ENCODE measurements around the gene JCHAIN. TPM values are rescaled to one million over a fixed set of nuclear protein-coding genes. Genes with fewer than 3 reads are reported as not detected.
"Not testable (repeated sequence)": the region's sequence is repeated elsewhere in the genome, so short reads cannot be mapped to it uniquely, and the experiment has no call there.

JCHAIN gene
- total RNA-seq, 2 donors from 2014 or later, result not detected

GRCh38 chr4:70704215-70704930 is 38.1 kb upstream of the JCHAIN start:
- H3K27me3 ChIP-seq (ENCODE audit: control insufficient read depth, insufficient read depth, low read length, poor library complexity, severe bottlenecking), result no peaks in the 10 kb centered on the region
- peaks cover 17% of the 10 kb centered on the region for H3K4me1 Mint-ChIP-seq
- peak; percentile 64 for TF ChIP-seq CTCF (conservative IDR thresholded peaks at IDR 0.05)
- H3K4me3 Mint-ChIP-seq, result peak overlapping the region; percentile 76
- no peaks in the 10 kb centered on the region for H3K4me1 ChIP-seq (ENCODE audit: control insufficient read depth, insufficient read depth, low read length)
- no peaks in the 10 kb centered on the region for H3K27me3 Mint-ChIP-seq (ENCODE audit: insufficient read depth)
- WGBS, 2 experiments (ENCODE audit: insufficient coverage in 1 of 2, insufficient read length in 1 of 2), result 1 to 9% methylated on average over 12 to 58 of the region's 58 CpGs
- H3K27ac Mint-ChIP-seq, result peak overlapping the region; percentile 96
- H3K9ac ChIP-seq (ENCODE audit: extremely low read depth, low read length, poor library complexity, severe bottlenecking), result peak overlapping the region; percentile 83
- no peaks in the 10 kb centered on the region for H3K9me3 ChIP-seq (ENCODE audit: control insufficient read depth, low read length)
- no peaks in the 10 kb centered on the region for H3K9me3 Mint-ChIP-seq
- DNase-seq, result peak; percentile 95
- H3K36me3 Mint-ChIP-seq (ENCODE audit: low read depth), result no peaks in the 10 kb centered on the region
- peak overlapping the region; percentile 79 for H3K27ac ChIP-seq (ENCODE audit: low read depth, low read length)
- no peaks in the 10 kb centered on the region for H3K36me3 ChIP-seq (ENCODE audit: control insufficient read depth, insufficient read depth, low read length)
- peak overlapping the region; percentile 85 for H3K4me3 ChIP-seq (ENCODE audit: low read length)

GRCh38 chr4:70703619-70704214 is 37.4 kb upstream of the JCHAIN start:
- no peaks in the 10 kb centered on the region for H3K27me3 Mint-ChIP-seq (ENCODE audit: insufficient read depth)
- no peaks in the 10 kb centered on the region for H3K9me3 Mint-ChIP-seq
- Histone ChIP-seq H3K4me3 (ENCODE audit: low read length) (peak overlapping the region; percentile 85), H3K9me3 (ENCODE audit: control insufficient read depth, low read length) (no peaks in the 10 kb centered on the region), H3K36me3 (ENCODE audit: control insufficient read depth, insufficient read depth, low read length) (no peaks in the 10 kb centered on the region), H3K4me1 (ENCODE audit: control insufficient read depth, insufficient read depth, low read length) (no peaks in the 10 kb centered on the region), H3K9ac (ENCODE audit: extremely low read depth, low read length, poor library complexity, severe bottlenecking) (peak overlapping the region; percentile 83), H3K27me3 (ENCODE audit: control insufficient read depth, insufficient read depth, low read length, poor library complexity, severe bottlenecking) (no peaks in the 10 kb centered on the region), H3K27ac (ENCODE audit: low read depth, low read length) (peak overlapping the region; percentile 79)
- 7 to 20% methylated on average over 10 of the region's 11 CpGs for WGBS, 2 experiments (ENCODE audit: insufficient coverage in 1 of 2, insufficient read length in 1 of 2)
- H3K27ac Mint-ChIP-seq, result peak overlapping the region; percentile 96
- H3K4me1 Mint-ChIP-seq, result peaks cover 14% of the 10 kb centered on the region
- TF ChIP-seq CTCF (conservative IDR thresholded peaks at IDR 0.05), result no peak
- DNase-seq, result no peak
- no peaks in the 10 kb centered on the region for H3K36me3 Mint-ChIP-seq (ENCODE audit: low read depth)
- peak overlapping the region; percentile 76 for H3K4me3 Mint-ChIP-seq

- H3K27me3 ChIP-seq (ENCODE audit: control insufficient read depth, insufficient read depth, low read length, poor library complexity, severe bottlenecking); DNase-seq; H3K27ac Mint-ChIP-seq; H3K36me3 ChIP-seq (ENCODE audit: control insufficient read depth, insufficient read depth, low read length); H3K9me3 Mint-ChIP-seq; H3K27ac ChIP-seq (ENCODE audit: low read depth, low read length); H3K36me3 Mint-ChIP-seq (ENCODE audit: low read depth); H3K27me3 Mint-ChIP-seq (ENCODE audit: insufficient read depth); H3K4me3 ChIP-seq (ENCODE audit: low read length); H3K4me1 ChIP-seq (ENCODE audit: control insufficient read depth, insufficient read depth, low read length); H3K4me3 Mint-ChIP-seq; H3K9me3 ChIP-seq (ENCODE audit: control insufficient read depth, low read length); H3K9ac ChIP-seq (ENCODE audit: extremely low read depth, low read length, poor library complexity, severe bottlenecking): not testable (repeated sequence)
- WGBS, 2 experiments (ENCODE audit: insufficient coverage in 1 of 2, insufficient read length in 1 of 2), result 94% methylated on average over 2 of the region's 2 CpGs; no CpG with 5 or more reads in 1 of the 2 experiments
- H3K4me1 Mint-ChIP-seq, result peaks cover 14% of the 10 kb centered on the region
Observed at GRCh38 chr4:70702592-70702991, 36.3 kb upstream of the JCHAIN start.

All from endodermal cell (in vitro differentiated cells).